ENCODE data around the gene GFER.

Gene GFER

DNA sequence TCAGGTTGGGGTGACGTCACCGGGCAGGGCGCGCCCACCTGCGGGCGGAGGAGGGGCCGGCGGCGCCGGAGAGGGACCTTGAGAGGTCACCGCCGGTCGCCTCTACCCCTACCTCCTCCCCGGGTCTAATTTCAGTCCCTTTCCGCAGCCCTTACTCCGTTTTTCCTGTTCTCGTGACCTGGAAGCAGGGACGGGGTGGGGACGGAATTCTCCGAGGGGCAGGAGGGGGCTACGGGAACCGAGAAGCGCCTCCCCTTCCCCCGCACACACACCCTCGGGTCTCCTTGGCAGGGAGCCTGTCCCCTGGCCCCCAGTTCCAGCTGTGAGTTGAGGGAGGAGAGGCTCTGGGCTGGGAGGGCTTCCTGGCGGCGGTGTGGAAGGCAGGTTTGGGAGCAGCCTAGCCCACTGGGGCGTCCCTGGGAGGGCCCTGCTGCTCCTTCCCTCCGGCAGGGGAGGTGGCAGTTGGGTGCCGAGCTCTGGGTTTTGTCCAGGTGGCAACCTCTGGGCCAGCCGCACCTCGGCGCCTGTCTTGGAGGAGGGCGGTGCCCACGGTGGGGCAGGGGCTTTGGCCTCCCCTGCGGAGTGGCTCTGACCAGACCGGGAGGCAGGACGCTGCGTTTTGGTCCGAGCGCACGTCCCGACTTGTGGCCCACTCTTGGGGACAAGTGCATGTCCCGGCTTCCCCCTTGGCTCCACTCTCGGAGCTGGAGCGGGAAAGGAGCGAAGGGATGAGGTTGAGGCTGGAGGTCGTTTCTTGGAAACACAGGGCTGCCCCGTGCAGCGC is 6.5 kb downstream of the GFER start:
- peak in 1 of 2 donors; percentile 31 for DNase-seq (ENCODE audit: low read depth in 2 of 2)

DNA sequence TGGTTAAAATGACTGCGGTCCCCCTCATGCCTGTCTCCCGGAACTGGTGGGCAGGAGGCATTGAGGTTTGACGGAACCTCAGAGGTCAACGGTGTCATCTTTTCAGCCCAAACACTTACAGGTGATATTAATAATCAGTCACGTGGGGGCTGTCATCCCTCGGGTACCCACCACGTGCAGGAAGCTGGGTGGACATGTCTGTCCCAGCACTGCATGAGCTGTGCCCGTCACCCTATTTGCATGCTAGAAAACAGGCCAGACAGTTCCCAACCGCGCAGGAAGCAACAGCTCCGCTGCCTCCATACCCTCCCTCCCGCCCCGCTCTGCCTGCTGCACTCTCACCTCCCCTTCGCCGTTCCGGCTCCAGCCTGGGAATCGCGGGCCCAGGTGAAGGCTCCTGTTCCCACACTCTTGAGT is 7.2 kb downstream of the GFER start:
- DNase-seq (ENCODE audit: low read depth in 2 of 2) = no peak

DNA sequence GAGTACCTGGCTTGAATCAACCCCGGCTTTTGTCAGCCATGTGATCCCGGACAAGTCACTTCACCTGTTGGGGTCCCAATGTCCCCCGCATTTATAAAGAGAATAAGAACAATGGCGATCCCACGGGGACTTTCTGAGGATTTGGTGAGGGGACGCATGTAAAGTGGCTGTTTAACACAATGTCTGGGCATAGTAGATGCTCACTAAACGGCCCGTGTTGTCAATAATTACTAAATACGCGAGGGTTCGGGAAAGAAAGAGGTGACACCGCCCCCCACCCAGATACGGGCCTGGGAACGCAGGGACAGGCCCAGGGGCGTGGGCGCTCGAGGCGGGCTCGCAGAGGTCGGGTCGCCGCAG is 7.6 kb downstream of the GFER start:
- no peak for DNase-seq (ENCODE audit: low read depth in 2 of 2)

DNA sequence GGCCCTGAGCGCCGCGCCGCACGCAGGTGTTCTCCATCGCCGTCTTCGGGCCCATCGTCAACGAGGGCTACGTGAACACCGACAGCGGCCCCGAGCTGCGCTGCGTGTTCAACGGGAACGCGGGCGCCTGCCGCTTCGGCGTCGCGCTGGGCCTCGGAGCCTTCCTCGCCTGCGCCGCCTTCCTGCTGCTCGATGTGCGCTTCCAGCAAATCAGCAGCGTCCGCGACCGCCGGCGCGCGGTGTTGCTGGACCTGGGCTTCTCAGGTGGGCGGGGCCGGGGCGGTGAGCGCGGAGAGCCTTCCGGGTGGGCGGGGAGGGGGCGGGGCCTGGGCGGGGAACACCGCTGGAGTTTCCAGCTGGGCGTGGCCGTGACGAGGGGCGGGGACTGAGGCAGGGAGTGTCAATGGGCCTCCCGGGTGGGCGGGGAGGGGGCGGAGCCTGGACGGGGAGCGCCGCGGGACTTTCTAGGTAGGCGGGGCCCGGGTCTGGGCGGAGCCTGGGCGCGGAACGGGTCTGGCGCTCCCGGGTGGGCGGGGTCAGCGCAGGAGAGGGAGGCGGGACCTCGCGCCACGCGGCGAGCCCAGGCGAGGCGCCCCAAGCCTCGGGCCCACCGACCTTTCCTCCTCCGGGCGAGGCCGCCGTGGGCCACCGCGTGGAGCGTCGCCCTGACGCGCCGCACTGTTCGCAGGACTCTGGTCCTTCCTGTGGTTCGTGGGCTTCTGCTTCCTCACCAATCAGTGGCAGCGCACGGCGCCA is 8.1 kb downstream of the GFER start:
- DNase-seq (ENCODE audit: low read depth in 2 of 2) = peak; percentile 95 to 98

DNA sequence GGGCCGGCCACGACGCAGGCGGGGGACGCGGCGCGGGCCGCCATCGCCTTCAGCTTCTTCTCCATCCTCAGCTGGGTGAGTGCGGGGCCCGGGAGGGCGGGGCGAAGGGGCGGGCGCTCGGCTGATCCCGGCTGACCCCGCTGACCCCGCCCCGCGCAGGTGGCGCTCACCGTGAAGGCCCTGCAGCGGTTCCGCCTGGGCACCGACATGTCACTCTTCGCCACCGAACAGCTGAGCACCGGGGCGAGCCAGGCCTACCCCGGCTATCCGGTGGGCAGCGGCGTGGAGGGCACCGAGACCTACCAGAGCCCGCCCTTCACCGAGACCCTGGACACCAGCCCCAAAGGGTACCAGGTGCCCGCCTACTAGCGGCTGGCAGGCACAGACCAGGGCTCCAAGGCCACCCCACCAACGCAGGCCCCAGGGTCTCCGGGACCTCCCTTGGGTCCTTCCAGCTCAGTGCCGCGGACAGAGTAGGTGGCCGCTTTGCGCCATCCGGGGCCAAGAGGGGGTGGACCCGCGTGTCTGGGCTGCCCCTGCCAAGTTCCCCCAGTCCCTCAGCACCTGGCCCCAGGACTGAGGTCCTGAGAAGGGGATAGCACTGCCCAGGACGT is 8.8 kb downstream of the GFER start:
- DNase-seq (ENCODE audit: low read depth in 2 of 2) = no peak

DNA sequence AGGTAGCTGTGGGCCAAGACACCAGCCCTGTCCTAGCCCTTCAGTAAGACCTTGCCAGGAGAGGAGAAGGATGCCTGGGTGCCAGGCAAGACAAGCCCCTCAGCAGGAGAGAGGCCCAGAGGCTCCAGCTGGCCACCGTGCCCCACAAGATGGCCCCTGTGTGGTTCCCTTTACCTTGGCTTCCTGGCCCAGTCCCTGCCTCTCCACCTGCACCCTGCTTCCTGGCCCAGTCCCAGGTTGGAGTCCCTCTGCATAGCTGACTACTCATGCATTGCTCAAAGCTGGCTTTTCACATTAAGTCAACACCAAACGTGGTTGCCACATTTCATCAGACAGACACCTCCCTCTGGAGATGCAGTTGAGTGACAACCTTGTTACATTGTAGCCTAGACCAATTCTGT is 9.7 kb downstream of the GFER start:
- DNase-seq (ENCODE audit: low read depth in 2 of 2) = no peak

DNA sequence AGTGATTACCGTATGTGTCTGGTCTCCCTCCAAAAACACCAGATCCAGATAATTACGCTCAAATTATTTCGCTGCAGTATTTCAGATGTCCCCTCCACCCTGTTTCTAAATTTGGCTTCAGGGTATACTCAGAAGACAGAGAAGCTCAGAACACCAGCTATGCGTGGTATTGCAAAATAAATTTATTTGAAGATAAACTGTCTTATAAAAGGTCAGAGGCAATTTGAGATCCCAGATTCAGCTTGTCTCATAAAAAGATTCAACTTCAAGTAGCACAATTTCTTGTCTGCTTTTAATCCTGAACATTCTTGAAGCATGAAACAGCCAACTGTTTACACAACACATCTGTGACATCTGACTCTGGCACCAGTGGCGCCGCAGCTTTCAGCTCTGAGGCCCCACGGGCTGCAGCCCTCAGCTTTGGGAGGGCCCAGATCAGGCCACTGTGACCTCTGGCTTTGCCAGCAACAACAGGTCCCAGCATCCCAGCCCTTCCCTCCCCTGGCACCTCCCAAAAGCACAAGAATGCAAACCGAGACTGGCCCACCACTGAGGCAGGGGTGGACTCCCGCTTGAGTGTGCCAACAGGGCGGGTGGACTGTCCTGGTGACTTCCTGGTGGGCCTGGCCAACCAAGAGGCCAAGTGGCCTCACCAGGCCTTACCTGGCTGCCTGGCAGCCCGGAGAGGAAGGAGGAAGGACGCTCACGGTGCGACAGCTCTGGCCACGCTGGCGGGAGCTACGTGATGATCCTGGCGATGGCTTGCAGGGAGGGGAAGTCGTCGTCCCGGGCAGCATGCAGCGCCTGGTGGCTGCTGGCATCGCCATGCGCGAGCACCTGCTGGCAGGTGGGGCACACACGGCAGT is 13.7 kb downstream of the GFER start:
- DNase-seq (ENCODE audit: low read depth in 2 of 2) = no peak

DNA sequence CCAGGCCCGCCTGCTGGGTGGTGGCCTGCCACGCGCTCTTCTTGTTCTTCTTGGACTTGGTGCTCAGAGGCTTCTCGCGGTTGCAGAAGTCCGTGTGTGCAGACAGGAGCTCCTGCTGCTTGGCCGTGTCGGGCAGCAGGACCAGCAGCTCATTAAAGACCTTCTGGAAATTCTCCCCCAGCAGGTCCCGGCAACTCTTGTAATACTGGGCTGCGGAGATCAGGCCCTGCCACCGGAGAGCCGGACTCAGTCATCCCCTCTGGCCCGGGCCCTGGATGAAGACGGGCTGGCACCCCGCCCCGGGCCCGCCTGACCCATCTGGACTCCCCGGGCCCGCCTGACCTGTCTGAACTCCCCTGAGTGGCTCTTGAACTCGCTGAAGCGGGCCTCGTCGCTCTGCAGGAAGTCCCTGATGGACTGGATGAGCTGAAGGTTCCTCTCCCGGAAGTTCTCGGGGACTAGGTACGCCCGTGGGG is 14.4 kb downstream of the GFER start:
- no peak for DNase-seq (ENCODE audit: low read depth in 2 of 2)

DNA sequence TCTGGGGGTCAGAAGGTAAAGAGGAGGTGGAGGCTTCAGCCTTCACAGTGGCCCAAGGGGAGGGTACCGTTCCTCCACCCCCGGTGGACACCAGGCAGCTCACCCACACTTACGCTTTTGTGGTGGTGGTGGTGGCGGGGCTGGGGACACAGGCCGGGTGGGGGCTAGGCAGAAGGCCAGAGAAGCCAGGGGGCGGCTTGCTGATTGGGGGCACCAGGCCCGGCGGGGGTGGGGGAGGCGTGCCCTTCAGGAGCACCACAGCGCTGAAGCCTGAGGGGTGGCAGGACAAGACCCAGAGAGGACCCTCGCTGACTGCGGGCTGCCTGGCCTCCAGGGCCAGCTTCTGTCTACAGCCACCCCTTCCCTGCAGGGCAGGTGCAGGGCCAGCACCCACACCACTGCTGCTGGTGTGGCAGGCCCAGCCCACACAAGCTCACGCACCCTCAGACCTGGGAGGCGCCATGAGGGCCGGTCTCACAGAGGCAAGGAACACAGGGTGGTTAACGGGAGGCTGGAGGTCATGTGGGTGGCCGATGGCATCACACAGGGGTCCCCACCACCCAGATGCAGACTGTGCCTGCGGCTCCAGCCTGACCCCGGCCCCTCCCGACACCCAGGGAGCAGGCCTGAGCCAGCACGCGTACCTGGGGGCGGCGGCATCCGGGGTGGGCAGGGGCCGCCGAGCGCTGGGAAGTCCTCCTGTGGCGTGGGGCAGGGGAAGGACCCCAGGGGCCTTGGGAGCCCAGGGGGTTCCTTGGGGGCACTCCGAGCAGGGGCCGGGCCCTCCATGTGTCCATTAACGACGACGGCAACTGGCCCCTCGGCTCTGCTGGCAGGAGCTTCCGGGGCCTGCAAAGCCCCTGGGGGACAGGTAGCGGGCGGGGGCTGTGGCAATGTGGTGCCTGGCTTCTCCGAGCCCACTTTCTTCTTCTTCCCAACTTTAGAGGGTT is 15.1 kb downstream of the GFER start:
- no peak for DNase-seq (ENCODE audit: low read depth in 2 of 2)

DNA sequence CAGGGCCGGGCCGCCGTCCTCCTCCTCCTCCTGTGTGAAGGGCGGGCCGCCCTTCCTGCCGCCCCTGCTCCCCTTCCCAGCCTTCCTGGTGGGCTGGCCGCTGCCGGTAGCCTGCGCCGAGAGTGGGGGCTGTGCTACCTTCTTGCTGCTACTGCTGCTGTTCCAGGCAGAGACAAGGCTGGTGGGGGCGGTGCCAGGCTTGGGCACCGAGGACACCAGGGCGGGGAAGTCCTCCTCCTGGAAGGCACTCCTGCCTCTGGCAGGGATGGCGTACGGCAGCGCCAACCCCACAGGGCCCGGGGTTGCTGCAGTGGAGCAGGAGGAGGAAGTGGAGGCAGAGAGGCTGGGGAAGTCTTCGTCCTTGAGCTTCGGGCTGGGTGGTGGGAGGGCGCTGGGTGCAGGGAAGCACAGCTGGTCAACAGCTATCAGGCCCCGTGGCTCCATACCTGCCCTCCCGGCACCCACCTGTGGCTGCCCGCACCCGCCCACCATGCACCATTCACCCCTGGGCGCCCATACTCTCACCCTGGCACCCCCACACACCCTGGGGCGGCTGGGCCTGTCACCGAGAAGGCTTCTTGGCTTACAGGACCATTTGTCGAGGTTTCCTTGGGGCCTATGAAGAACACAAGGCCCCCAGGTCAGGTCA is 16.0 kb downstream of the GFER start:
- DNase-seq (ENCODE audit: low read depth in 2 of 2) = no peak

DNA sequence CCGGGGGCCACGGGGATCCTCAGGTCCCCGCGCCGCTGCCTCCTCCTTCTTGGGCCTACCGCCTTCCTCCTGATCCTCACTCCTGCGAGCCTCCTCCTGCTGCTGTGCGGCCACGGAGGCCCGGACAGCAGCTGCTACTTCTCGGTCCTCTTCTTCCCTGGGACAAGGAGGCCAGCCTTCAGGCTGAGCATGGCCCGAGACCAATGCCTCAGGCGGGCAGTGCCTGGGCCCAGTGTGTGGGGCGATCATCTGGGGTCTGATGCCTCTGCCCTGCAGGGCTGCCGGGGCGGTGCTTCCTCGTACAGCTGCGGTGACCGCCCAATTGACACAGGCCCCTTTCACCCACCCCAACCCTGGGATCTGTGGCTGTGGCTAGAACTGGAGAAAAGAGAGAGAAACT is 17.0 kb downstream of the GFER start:
- no peak for DNase-seq (ENCODE audit: low read depth in 2 of 2)

DNA sequence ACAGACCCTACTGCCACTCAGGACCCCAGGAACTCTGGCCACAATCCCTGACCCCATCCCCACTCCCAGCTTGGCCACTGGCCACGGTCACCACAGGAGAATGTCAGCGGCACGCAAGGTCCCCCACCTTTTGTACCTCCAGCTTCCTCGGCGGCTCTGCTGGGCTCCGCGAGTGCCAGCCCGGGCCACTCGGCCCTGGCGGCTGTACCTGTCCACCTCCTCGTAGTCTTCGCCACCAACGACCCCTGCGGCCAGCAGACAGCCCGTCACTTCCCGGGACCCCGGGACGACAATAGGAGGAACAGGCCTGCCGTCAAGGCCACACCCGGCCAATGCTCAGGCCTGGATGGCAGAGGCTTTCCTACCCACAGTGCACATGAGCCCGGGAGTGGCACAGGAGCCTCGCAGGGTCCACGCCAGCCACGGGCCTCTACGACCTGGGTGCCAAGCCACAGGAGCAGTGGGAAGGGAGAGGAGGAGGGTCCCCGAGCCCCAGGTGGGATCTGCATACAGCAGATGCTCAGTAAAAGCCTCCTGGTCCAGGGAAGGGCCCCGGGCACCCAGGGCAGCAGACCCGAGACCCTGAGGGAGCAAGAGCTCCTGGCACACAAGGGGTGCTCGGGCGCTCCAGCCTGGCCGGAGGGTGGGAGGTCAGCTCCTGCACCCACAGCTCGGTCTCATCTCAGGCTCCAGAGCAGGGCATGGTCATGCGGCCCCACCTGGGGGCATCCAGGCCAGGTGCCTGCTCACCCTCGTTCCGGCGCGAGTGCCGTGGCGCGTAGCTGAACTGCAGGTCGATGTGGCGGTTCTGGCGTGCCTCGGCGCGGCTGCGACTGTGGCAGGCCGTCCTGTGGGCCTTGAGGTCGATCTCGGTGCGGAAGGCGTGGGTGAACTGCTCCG is 17.7 kb downstream of the GFER start:
- no peak for DNase-seq (ENCODE audit: low read depth in 2 of 2)

DNA sequence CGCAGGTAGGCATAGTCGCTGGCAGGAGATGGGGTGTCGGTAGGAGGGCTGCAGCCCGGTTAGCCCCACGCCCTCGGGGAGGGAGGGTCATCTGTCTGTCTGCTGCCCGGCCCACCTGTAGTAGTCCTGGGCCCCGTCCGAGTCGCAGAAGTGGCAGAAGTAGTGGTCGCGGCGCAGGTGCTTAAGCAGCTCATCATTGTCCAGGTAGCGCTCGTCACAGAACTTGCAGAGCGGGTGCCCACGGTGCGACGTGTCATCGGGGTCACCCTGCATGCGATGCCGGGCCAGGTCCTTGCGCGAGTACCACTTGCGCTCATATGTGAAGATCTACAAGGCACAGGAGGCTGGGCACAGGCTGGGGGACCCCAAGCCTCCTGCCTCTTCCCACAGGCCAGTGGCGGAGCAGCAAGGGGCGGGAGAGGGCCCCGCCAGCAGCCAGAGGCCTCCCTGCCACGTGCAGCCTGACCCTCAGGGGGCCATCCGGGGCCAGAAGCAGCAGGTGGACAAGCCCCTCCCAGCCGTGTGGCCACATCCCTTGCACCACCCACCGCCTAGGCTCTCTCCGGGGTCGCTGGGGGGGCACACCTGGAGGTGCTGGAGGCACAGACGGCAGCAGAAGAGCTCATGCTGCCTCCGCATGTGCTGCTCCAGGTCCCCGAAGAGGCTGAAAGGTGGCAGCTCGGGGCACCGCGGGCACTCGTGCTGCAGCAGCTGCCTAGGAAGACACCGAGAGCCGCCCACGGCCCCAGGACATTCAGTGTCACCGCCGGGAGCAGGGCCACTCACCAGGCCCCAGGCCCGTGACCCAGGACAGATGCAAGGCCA is 18.6 kb downstream of the GFER start:
- no peak for DNase-seq (ENCODE audit: low read depth in 2 of 2)

DNA sequence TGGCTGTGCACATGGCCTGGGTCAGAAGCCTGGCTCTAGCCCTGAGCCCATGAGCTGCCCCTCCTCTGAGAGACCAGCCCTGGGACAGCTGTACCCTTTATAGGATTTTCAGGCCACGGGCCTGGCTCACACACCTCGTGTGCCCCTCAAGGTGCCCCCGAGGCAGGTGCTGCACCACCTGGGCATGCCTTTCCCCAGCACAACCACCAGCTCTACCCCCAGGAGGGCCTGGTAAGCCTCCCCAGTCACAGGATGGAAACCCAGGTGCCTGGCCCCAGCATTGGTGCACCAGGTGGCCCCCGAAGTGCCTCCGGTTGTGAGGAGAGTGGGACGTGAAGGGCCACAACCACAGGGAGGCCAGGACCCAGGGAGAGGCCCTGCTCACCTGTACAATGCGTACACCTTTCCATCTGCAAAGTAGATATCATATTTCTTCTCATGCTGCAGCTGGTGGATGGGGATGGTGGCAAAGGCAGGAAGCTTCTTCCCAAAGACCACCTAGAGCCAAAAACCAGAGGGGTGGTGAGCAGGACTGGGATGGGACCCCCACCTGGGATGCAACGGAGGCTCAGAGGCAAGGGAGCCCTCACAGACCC is 19.3 kb downstream of the GFER start:
- no peak for DNase-seq (ENCODE audit: low read depth in 2 of 2)

DNA sequence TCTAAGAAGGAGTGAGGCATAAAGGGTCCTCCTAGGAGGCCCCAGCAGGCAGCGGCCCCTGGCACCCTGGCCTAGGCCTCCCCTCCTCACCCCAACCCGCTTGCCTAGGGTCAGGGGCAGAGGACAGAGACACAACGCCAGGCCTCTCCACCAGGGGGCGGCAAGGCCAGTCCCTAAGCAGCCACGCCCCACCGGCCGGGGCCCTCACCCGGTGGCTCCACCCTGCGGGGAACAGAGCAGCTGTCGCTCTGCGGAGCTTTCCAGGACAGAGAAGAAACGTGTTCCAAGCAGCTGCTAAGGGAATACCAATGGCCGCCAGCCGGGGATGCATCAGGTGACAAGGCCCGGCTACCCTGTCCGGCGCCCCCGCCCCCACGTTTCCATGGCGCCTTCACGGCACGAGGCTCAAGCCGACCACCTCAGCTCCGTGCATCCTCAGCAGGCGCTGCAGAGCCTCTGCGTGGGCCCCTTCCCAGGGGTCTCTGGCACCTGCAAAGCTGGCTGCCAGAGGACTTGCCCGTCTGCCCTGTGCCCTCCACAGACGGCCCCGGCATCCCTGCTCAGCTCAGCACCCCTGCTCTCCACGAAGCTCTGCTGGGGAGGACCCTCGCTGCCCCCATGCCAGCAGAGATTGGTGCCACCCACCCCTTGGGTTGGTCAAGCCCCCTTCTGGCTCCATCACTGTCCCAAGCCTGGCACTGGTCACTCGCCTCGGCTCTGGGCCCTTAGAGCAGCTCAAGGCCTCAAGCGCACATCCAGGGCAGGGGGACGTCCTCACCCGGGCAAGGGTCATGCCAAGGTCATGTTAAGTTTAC is 20.0 kb downstream of the GFER start:
- DNase-seq (ENCODE audit: low read depth in 2 of 2) = peak; percentile 66 to 74

DNA sequence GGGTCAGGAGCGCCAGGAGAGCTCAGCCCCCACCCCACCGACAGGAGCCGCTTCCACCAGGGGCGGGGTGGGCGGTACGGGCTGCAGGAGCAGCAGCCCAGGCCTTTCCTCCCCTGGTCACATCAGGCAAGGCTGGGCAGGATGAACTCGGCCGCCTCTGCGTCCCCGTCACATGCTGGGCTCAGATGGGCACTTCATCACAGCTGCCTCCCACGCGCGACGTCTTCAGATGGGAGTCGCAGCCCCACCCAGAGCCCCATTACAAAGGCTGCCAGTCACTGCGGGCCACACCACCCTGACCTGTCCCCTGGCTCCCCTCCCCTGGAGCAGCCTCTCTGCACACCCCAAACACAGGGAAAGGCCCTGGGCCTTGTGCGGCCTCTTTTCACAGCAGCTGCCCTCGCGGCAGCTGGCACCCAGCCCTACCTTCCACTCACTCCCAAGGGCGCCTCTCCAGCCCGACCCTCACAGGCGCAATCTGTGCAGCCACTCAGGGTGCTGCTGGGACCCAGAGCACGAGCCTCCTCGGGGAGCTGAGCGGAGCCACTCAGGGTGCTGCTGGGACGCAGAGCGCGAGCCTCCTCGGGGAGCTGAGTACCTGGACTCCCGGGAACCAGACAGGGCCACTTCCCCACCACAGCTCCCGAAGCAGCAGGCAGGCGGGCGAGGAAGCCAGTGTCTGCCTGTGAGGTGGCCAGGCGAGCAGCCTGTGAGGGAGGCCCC is 21.0 kb downstream of the GFER start:
- DNase-seq (ENCODE audit: low read depth in 2 of 2) = no peak
